ENCODE results near the gene KDM1B.

KDM1B gene

DNA sequence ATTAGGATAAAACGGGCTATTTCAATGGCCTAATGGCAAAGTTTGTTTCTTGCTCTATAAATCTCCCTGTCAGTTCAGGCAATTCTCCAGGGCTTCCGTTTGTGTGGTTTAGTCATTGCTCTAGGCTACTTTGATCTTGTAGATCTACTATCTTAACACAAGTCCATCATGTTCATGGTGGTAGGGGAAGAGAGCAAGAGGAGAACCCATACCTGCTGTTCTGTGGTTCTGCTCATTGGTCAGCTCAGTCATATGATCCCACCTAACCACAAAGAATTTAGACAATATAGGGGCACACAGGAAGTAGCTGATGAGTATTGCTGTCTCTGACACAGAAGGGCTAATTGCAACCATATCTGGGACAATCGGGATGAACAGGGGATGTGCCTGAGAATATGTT lies 114.0 kb downstream of the KDM1B start:
- Histone ChIP-seq H3K4me3 (ENCODE audit: low read depth, low read length) (no peak overlapping the region), H3K27me3 (ENCODE audit: insufficient read depth, low read depth, severe bottlenecking) (no peaks in the 10 kb centered on the region), H3K36me3 (no peaks in the 10 kb centered on the region), H3K27ac (no peak overlapping the region), H3K9me3 (ENCODE audit: severe bottlenecking) (peaks cover 8% of the 10 kb centered on the region)
- DNase-seq: no peak
- TF ChIP-seq, protein P1, sequence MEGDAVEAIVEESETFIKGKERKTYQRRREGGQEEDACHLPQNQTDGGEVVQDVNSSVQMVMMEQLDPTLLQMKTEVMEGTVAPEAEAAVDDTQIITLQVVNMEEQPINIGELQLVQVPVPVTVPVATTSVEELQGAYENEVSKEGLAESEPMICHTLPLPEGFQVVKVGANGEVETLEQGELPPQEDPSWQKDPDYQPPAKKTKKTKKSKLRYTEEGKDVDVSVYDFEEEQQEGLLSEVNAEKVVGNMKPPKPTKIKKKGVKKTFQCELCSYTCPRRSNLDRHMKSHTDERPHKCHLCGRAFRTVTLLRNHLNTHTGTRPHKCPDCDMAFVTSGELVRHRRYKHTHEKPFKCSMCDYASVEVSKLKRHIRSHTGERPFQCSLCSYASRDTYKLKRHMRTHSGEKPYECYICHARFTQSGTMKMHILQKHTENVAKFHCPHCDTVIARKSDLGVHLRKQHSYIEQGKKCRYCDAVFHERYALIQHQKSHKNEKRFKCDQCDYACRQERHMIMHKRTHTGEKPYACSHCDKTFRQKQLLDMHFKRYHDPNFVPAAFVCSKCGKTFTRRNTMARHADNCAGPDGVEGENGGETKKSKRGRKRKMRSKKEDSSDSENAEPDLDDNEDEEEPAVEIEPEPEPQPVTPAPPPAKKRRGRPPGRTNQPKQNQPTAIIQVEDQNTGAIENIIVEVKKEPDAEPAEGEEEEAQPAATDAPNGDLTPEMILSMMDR (IDR thresholded peaks at IDR 0.05; ENCODE audit: low read depth, low read length): no peak

DNA sequence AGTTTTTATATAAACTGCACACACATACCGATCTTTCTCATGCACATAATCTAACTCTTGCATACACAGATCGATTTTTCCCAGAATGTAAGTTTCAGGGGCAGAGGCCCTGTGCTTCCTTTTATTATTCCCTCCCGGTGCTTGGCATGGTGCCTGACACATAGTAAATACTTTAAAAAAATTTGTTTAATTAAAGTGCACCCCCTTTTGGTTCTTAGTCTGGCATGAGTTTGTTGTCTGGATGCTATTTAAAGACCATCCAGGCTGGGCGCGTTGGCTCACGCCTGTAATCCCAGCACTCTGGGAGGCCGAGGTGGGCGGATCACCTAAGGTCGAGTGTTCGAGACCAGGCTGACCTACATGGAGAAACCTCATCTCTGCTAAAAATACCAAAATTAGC lies 114.5 kb downstream of the KDM1B start:
- Histone ChIP-seq H3K4me3 (ENCODE audit: low read depth, low read length) (no peak overlapping the region), H3K27me3 (ENCODE audit: insufficient read depth, low read depth, severe bottlenecking) (no peaks in the 10 kb centered on the region), H3K9me3 (ENCODE audit: severe bottlenecking) (peaks cover 8% of the 10 kb centered on the region), H3K36me3 (no peaks in the 10 kb centered on the region), H3K27ac (no peak overlapping the region)
- TF ChIP-seq, protein P1 (IDR thresholded peaks at IDR 0.05; ENCODE audit: low read depth, low read length): no peak
- peak; percentile 35 for DNase-seq

DNA sequence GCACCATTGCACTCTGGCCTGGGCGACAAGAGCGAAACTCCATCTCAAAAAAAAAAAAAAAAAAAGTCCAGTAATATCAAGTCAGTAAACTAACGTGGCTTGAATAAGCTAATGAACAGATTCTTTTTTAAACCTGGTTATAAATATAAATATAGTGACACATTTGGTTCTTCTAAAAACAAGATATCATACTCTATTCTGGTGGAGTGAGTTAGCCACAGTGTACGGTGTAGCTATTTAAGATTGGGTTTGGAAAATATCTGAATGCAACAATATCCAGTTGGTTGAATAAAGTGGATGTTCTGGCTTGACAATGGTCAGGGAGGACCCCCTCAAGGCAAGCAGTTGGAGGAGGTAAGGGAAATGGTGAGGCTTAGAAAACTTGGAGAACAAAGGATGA lies 115.0 kb downstream of the KDM1B start:
- TF ChIP-seq, protein P1 (IDR thresholded peaks at IDR 0.05; ENCODE audit: low read depth, low read length): no peak
- no peak overlapping the region for H3K27ac ChIP-seq
- H3K36me3 ChIP-seq: no peaks in the 10 kb centered on the region
- DNase-seq: no peak
- H3K9me3 ChIP-seq (ENCODE audit: severe bottlenecking): peaks cover 8% of the 10 kb centered on the region
- H3K27me3 ChIP-seq (ENCODE audit: insufficient read depth, low read depth, severe bottlenecking): no peaks in the 10 kb centered on the region
- no peak overlapping the region for H3K4me3 ChIP-seq (ENCODE audit: low read depth, low read length)
